Panc1 (cell line): Measurements from ENCODE around the gene MED7. TPM values are rescaled to one million over a fixed set of nuclear protein-coding genes. Genes with fewer than 3 reads are reported as not detected.

Experiments used
- ATAC-seq: fragments of 200-7000 bp; cut with Tn5 transposase; 2 replicates; pipeline ENCODE4 v1.9.1; 2020; ENCODE audit warnings: mild to moderate bottlenecking, moderate library complexity
- BruUV-seq: library from RNA; stranded (reverse); fragments of 400-500 nt; replicated peaks from 2 replicates; lab custom pipeline; 2021; lab: Mats Ljungman, UMichigan
- CTCF ChIA-PET: fragments of 300-600 bp; sonication (Branson Sonifier 250); formaldehyde crosslinking; loops from one replicate; lab custom pipeline; 2022; ENCODE audit warnings: antibody characterized with exemption; lab: Charles Lee
- POLR2A ChIA-PET: fragments of 300-600 bp; sonication (Branson Sonifier 250); formaldehyde crosslinking; loops from one replicate; lab custom pipeline; 2022; ENCODE audit warnings: antibody characterized with exemption; lab: Charles Lee
- DNase-seq: peaks from one replicate; pipeline ENCODE4 v3.0.0-alpha.2; 2010; ENCODE audit warnings: low read depth, low spot score
- H3K27ac ChIP-seq: 2 replicates; pipeline ENCODE4 v1.5.1; 2011; ENCODE audit warnings: mild to moderate bottlenecking, low read length, inconsistent platforms
- H3K27me3 ChIP-seq: fragments of 200-500 bp; sonication (Bioruptor generic); 2 replicates; pipeline ENCODE4 v1.6.0; 2014; ENCODE audit warnings: low read length, inconsistent platforms; ENCODE audit not compliant: control insufficient read depth, insufficient read depth
- H3K36me3 ChIP-seq: fragments of 200-500 bp; sonication (Bioruptor generic); 2 replicates; pipeline ENCODE4 v1.5.1; 2014; ENCODE audit warnings: inconsistent platforms, mild to moderate bottlenecking, low read length, moderate library complexity; ENCODE audit not compliant: control insufficient read depth, insufficient read depth
- H3K4me1 ChIP-seq: 2 replicates; pipeline ENCODE4 v1.5.1; 2011; ENCODE audit warnings: inconsistent platforms, mild to moderate bottlenecking, low read length, moderate library complexity; ENCODE audit not compliant: control insufficient read depth, insufficient read depth
- H3K4me3 ChIP-seq, 2 experiments: 2 replicates each; pipeline ENCODE4 v1.5.1; 2011 to 2012; ENCODE audit warnings: low read depth in 2 of 2, low read length in 2 of 2, mild to moderate bottlenecking in 2 of 2, inconsistent platforms in 1 of 2, moderate library complexity in 1 of 2
- H3K9me3 ChIP-seq: fragments of 200-500 bp; sonication (Bioruptor generic); 2 replicates; pipeline ENCODE4 v1.5.1; 2014; ENCODE audit warnings: low read depth, mild to moderate bottlenecking, inconsistent platforms, low read length, moderate library complexity; ENCODE audit not compliant: control insufficient read depth, insufficient read depth
- CTCF ChIP-seq: fragments of 450-650 bp; IDR thresholded peaks from 2 replicates; pipeline ENCODE4 v1.5.1; 2017; ENCODE audit warnings: mild to moderate bottlenecking
- POLR2AphosphoS5 ChIP-seq: IDR thresholded peaks from 2 replicates; pipeline ENCODE4 v1.6.1; 2012; ENCODE audit warnings: mild to moderate bottlenecking, low read depth, low read length, moderate library complexity
- REST ChIP-seq, 2 experiments: IDR thresholded peaks; 2 replicates each; pipeline ENCODE4 v1.6.1; 2011 to 2012; ENCODE audit warnings: low read depth in 2 of 2, control low read depth in 1 of 2, low read length in 1 of 2, mild to moderate bottlenecking in 1 of 2, moderate library complexity in 1 of 2; ENCODE audit not compliant: insufficient read depth in 1 of 2
- SIN3A ChIP-seq: IDR thresholded peaks from 2 replicates; pipeline ENCODE4 v1.6.1; 2012; ENCODE audit warnings: low read depth, mild to moderate bottlenecking, low read length, moderate library complexity, borderline replicate concordance; ENCODE audit not compliant: insufficient read depth
- TCF7L2 ChIP-seq: IDR thresholded peaks from 2 replicates; pipeline ENCODE4 v1.6.1; 2011; ENCODE audit warnings: mild to moderate bottlenecking, low read depth, low read length, inconsistent platforms
- in situ Hi-C: cut with HindIII; loops from 2 replicates; pipeline ENCODE4 v1.10.0; 2016; ENCODE audit warnings: low sequenced_read_pairs, low pct_unique_long_range_greater_than_20kb
- intact Hi-C: fragments of 100-400 bp; cut with micrococcal nuclease; formaldehyde crosslinking; loops from one replicate; pipeline ENCODE4 v1.10.0; 2022; ENCODE audit not compliant: unreplicated experiment
- total RNA-seq: library from RNA; stranded (reverse); gene quantifications from one replicate; pipeline ENCODE4 v1.2.1, GENCODE V29; 2021; ENCODE audit not compliant: unreplicated experiment

Gene MED7
- total RNA-seq, 1 experiment from 2014 or later, result 9.9 TPM

DNA sequence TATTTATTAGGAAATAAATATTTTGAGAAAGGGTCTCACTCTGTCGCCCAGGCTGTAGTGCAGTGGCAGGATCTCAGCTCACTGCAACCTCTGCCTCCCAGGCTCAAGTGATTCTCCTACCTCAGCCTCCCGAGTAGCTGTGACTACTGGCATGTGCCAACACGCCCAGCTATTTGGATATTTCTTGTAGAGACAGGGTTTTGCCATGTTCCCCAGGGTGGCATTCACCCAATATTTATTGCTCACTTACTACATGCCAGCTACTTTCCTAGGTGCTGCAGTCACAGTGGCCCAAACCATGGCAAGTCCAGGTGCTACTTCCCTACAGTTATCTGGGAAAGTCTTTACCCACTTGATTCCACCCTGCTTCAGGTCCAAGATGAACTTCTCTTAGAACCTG, 8.3 kb upstream of the MED7 start:
- DNase-seq (no peak), ATAC-seq (no peak)
- no peaks in the 10 kb centered on the region for H3K9me3 ChIP-seq
- H3K36me3 ChIP-seq, result no peaks in the 10 kb centered on the region
- no peak overlapping the region for H3K4me3 ChIP-seq
- in situ Hi-C loops, result no loop called here
- TF ChIP-seq CTCF (no peak), POLR2AphosphoS5 (no peak), REST (IDR thresholded peaks at IDR 0.05; ENCODE audit: insufficient read depth in 1 of 2, low read depth in 2 of 2, low read length in 1 of 2) (no peak), SIN3A (no peak), TCF7L2 (no peak)
- intact Hi-C loops, result no loop called here
- POLR2A ChIA-PET, result interaction anchor here (0.6 kb wide), 1 partner anchor 9 kb away, joined by 3 read pairs; no protein-coding TSS in a partner anchor
- no peak overlapping the region for H3K27ac ChIP-seq
- H3K4me1 ChIP-seq, result no peaks in the 10 kb centered on the region
- no TSS peak for BruUV-seq
- H3K27me3 ChIP-seq, result no peaks in the 10 kb centered on the region; the same call in none of the 2 replicates
- CTCF ChIA-PET, result no interaction called here

- TF ChIP-seq CTCF (peak; percentile 91), SIN3A (no peak)
- ChIA-PET POLR2A (interaction anchor here (0.6 to 0.7 kb wide), 3 partner anchors 85 to 420 kb away, joined by 4 to 7 read pairs (median 5); no protein-coding TSS in a partner anchor), CTCF (interaction anchor here (0.5 to 1.4 kb wide), 5 partner anchors 8 to 466 kb away, joined by 3 to 5 read pairs (median 4); no protein-coding TSS in a partner anchor)
- no peaks in the 10 kb centered on the region for H3K4me1 ChIP-seq
- H3K36me3 ChIP-seq, result no peaks in the 10 kb centered on the region
- H3K27ac ChIP-seq, result no peak overlapping the region
- ATAC-seq (peak; percentile 93), DNase-seq (peak; percentile 65)
- BruUV-seq, result no TSS peak
- no peak overlapping the region for H3K4me3 ChIP-seq
- H3K9me3 ChIP-seq, result no peaks in the 10 kb centered on the region
- H3K27me3 ChIP-seq, result no peaks in the 10 kb centered on the region; the same call in none of the 2 replicates
- in situ Hi-C loops, result no loop called here
- intact Hi-C loops, result loop anchor here (1.0 to 10.0 kb wide), 4 partner anchors 116 to 596 kb away; partner anchors contain the start of gene LSM11
Measured at GRCh38 chr5:157148734-157149615, 6.3 kb upstream of the MED7 start.
